AG04450 (cell line): ENCODE measurements around the gene MCTP1. TPM values are rescaled to one million over a fixed set of nuclear protein-coding genes. Genes with fewer than 3 reads are reported as not detected.

Experiments
- CTCF ChIA-PET: fragments of 300-600, 350-600 bp; formaldehyde crosslinking; extraction: SDS; loops from one replicate; lab custom pipeline; 2022; ENCODE audit warnings: antibody characterized with exemption, inconsistent platforms; lab: Charles Lee
- POLR2A ChIA-PET: fragments of 350-600 bp; formaldehyde crosslinking; extraction: SDS; loops from one replicate; lab custom pipeline; 2021; ENCODE audit warnings: antibody characterized with exemption, inconsistent platforms; lab: Yijun Ruan, JAX
- DNase-seq: peaks from one replicate; pipeline ENCODE4 v3.0.0-alpha.2; 2011; ENCODE audit warnings: low read depth, low spot score
- H3K27ac ChIP-seq: one replicate; pipeline ENCODE4 v1.5.1; 2012; ENCODE audit warnings: low read depth, low read length, control low read depth
- H3K27me3 ChIP-seq: one replicate; pipeline ENCODE4 v1.6.0; 2012; ENCODE audit warnings: low read length; ENCODE audit not compliant: control insufficient read depth, insufficient read depth
- H3K4me3 ChIP-seq: 2 replicates; pipeline ENCODE4 v1.5.1; 2011; ENCODE audit warnings: mild to moderate bottlenecking, low read depth, low read length, control low read depth
- H3K9me3 ChIP-seq: 2 replicates; pipeline ENCODE4 v1.5.1; 2012; ENCODE audit warnings: low read length; ENCODE audit not compliant: control insufficient read depth, insufficient read depth
- CTCF ChIP-seq: IDR thresholded peaks from 2 replicates; pipeline ENCODE4 v1.5.1; 2011; ENCODE audit warnings: low read depth, low read length, control low read depth, inconsistent platforms
- polyA plus RNA-seq: library from polyadenylated mRNA; depleted of rRNA; stranded (reverse); fragments of >200 nt; gene quantifications from 2 replicates; pipeline ENCODE4 v1.2.3, GENCODE V29; 2011

The MCTP1 gene
- polyA plus RNA-seq, 1 experiment: 0.66 TPM

- H3K27me3 ChIP-seq: no peaks in the 10 kb centered on the region
- H3K4me3 ChIP-seq: no peak overlapping the region
- POLR2A ChIA-PET: no interaction called here
- no peak for DNase-seq
- CTCF ChIA-PET: no interaction called here
- no peaks in the 10 kb centered on the region for H3K9me3 ChIP-seq
- TF ChIP-seq CTCF: no peak
- H3K27ac ChIP-seq: no peak overlapping the region
Observed at GRCh38 chr5:95069948-95070347, 214.9 kb downstream of the MCTP1 start.

GRCh38 chr5:95069021-95069420, 215.9 kb downstream of the MCTP1 start:
- H3K27ac ChIP-seq: no peak overlapping the region
- H3K4me3 ChIP-seq: no peak overlapping the region
- POLR2A ChIA-PET: interaction anchor here (0.6 to 0.8 kb wide), 2 partner anchors 12 to 21 kb away, joined by 3 to 4 read pairs; no protein-coding TSS in a partner anchor
- no peak for TF ChIP-seq CTCF
- CTCF ChIA-PET: no interaction called here
- DNase-seq: no peak
- H3K9me3 ChIP-seq: no peaks in the 10 kb centered on the region
- H3K27me3 ChIP-seq: no peaks in the 10 kb centered on the region

GRCh38 chr5:95068289-95068910, 216.5 kb downstream of the MCTP1 start:
- CTCF ChIA-PET: no interaction called here
- H3K27me3 ChIP-seq: no peaks in the 10 kb centered on the region
- H3K9me3 ChIP-seq: no peaks in the 10 kb centered on the region
- H3K4me3 ChIP-seq: no peak overlapping the region
- no peak for TF ChIP-seq CTCF
- H3K27ac ChIP-seq: no peak overlapping the region
- no peak for DNase-seq
- POLR2A ChIA-PET: interaction anchor here (0.6 to 0.8 kb wide), 2 partner anchors 13 to 20 kb away, joined by 3 to 4 read pairs; no protein-coding TSS in a partner anchor

- CTCF ChIA-PET: no interaction called here
- H3K27ac ChIP-seq: no peak overlapping the region
- no peaks in the 10 kb centered on the region for H3K27me3 ChIP-seq
- H3K4me3 ChIP-seq: no peak overlapping the region
- no peaks in the 10 kb centered on the region for H3K9me3 ChIP-seq
- no peak for DNase-seq
- POLR2A ChIA-PET: no interaction called here
- no peak for TF ChIP-seq CTCF
Observed at GRCh38 chr5:95066048-95066447, 218.8 kb downstream of the MCTP1 start.

GRCh38 chr5:95063492-95063891, 221.4 kb downstream of the MCTP1 start:
- Histone ChIP-seq H3K27ac (no peak overlapping the region), H3K4me3 (no peak overlapping the region), H3K27me3 (no peaks in the 10 kb centered on the region), H3K9me3 (no peaks in the 10 kb centered on the region)
- DNase-seq: no peak
- TF ChIP-seq CTCF: no peak
- CTCF ChIA-PET: interaction anchor here (0.6 kb wide), 1 partner anchor 53 kb away, joined by 3 read pairs; no protein-coding TSS in a partner anchor
- POLR2A ChIA-PET: no interaction called here
